RWPE2 (cell line): ENCODE results near the gene CCDC138.

Experiments
- ATAC-seq: fragments of 200-7000 bp; cut with Tn5 transposase; 3 replicates; pipeline ENCODE4 v1.9.1; 2021; ENCODE audit warnings: low read depth
- DNase-seq: peaks from one replicate; pipeline ENCODE4 v3.0.0-alpha.2; 2020; ENCODE audit warnings: low spot score
- H3K27ac ChIP-seq: fragments of 450-650 bp; 2 replicates; pipeline ENCODE4 v1.5.1; 2017; ENCODE audit warnings: mild to moderate bottlenecking; ENCODE audit not compliant: poor library complexity, severe bottlenecking
- H3K27me3 ChIP-seq: fragments of 250-450 bp; sonication (Bioruptor Pico); 2 replicates; pipeline ENCODE4 v1.5.1; 2021; ENCODE audit warnings: mild to moderate bottlenecking, moderate library complexity; ENCODE audit not compliant: insufficient read depth, poor library complexity, severe bottlenecking
- H3K36me3 ChIP-seq: fragments of 250-450 bp; sonication (Bioruptor Pico); 2 replicates; pipeline ENCODE4 v1.5.1; 2020; ENCODE audit warnings: low read depth, mild to moderate bottlenecking, moderate library complexity
- H3K4me1 ChIP-seq: fragments of 250-450 bp; sonication (Bioruptor Pico); 2 replicates; pipeline ENCODE4 v1.5.1; 2021; ENCODE audit warnings: mild to moderate bottlenecking, moderate library complexity; ENCODE audit not compliant: insufficient read depth, poor library complexity, severe bottlenecking
- H3K4me3 ChIP-seq: fragments of 250-450 bp; sonication (Bioruptor Pico); 2 replicates; pipeline ENCODE4 v1.5.1; 2021; ENCODE audit warnings: mild to moderate bottlenecking, moderate library complexity; ENCODE audit not compliant: severe bottlenecking
- H3K9me3 ChIP-seq: fragments of 250-450 bp; sonication (Bioruptor Pico); 2 replicates; pipeline ENCODE4 v1.5.1; 2021; ENCODE audit warnings: mild to moderate bottlenecking, moderate library complexity; ENCODE audit not compliant: severe bottlenecking
- CTCF ChIP-seq: fragments of 450-650 bp; IDR thresholded peaks from one replicate; pipeline ENCODE4 v1.5.1; 2017; ENCODE audit warnings: mild to moderate bottlenecking, moderate library complexity; ENCODE audit not compliant: poor library complexity, severe bottlenecking

Gene CCDC138

GRCh38 chr2:108837198-108837597 lies 50.6 kb downstream of the CCDC138 start:
- no peak overlapping the region for H3K4me3 ChIP-seq
- no peak for ATAC-seq
- H3K9me3 ChIP-seq = peaks cover 9% of the 10 kb centered on the region
- no peak for TF ChIP-seq CTCF
- DNase-seq = no peak
- no peaks in the 10 kb centered on the region for H3K4me1 ChIP-seq
- H3K27ac ChIP-seq = no peak overlapping the region
- H3K36me3 ChIP-seq = peaks cover 21% of the 10 kb centered on the region
- H3K27me3 ChIP-seq = no peaks in the 10 kb centered on the region

- H3K4me1 ChIP-seq = no peaks in the 10 kb centered on the region
- no peak for TF ChIP-seq CTCF
- no peak for ATAC-seq
- H3K27me3 ChIP-seq = no peaks in the 10 kb centered on the region
- H3K27ac ChIP-seq = no peak overlapping the region
- DNase-seq = no peak
- H3K36me3 ChIP-seq = peaks cover 17% of the 10 kb centered on the region
- H3K4me3 ChIP-seq = no peak overlapping the region
- peaks cover 9% of the 10 kb centered on the region for H3K9me3 ChIP-seq
Observed at GRCh38 chr2:108841506-108841905, 54.9 kb downstream of the CCDC138 start.

- H3K4me1 ChIP-seq = no peaks in the 10 kb centered on the region
- no peak overlapping the region for H3K4me3 ChIP-seq
- ATAC-seq (no peak), DNase-seq (no peak)
- H3K9me3 ChIP-seq = peaks cover 7% of the 10 kb centered on the region
- TF ChIP-seq CTCF = no peak
- H3K27me3 ChIP-seq = no peaks in the 10 kb centered on the region
- H3K36me3 ChIP-seq = peaks cover 18% of the 10 kb centered on the region
- no peak overlapping the region for H3K27ac ChIP-seq
Observed at GRCh38 chr2:108845923-108846322, 59.4 kb downstream of the CCDC138 start.

- Histone ChIP-seq H3K27me3 (no peaks in the 10 kb centered on the region), H3K4me1 (no peaks in the 10 kb centered on the region), H3K4me3 (no peak overlapping the region), H3K27ac (no peak overlapping the region), H3K9me3 (no peaks in the 10 kb centered on the region), H3K36me3 (peaks cover 18% of the 10 kb centered on the region)
- no peak for DNase-seq
- no peak for ATAC-seq
- no peak for TF ChIP-seq CTCF
Observed at GRCh38 chr2:108847000-108847399, 60.4 kb downstream of the CCDC138 start.

GRCh38 chr2:108852375-108852774 lies 65.8 kb downstream of the CCDC138 start:
- H3K27me3 ChIP-seq = no peaks in the 10 kb centered on the region
- DNase-seq (no peak), ATAC-seq (no peak)
- H3K27ac ChIP-seq = no peak overlapping the region
- no peak overlapping the region for H3K4me3 ChIP-seq
- H3K9me3 ChIP-seq = no peaks in the 10 kb centered on the region
- no peak for TF ChIP-seq CTCF
- peaks cover 3% of the 10 kb centered on the region for H3K4me1 ChIP-seq
- peaks cover 27% of the 10 kb centered on the region for H3K36me3 ChIP-seq
